ENCODE data around the gene SLC8B1. TPM values are rescaled to one million over a fixed set of nuclear protein-coding genes. Genes with fewer than 3 reads are reported as not detected.

The SLC8B1 gene
- total RNA-seq, 1 donor from 2014 or later: 9.0 TPM

DNA sequence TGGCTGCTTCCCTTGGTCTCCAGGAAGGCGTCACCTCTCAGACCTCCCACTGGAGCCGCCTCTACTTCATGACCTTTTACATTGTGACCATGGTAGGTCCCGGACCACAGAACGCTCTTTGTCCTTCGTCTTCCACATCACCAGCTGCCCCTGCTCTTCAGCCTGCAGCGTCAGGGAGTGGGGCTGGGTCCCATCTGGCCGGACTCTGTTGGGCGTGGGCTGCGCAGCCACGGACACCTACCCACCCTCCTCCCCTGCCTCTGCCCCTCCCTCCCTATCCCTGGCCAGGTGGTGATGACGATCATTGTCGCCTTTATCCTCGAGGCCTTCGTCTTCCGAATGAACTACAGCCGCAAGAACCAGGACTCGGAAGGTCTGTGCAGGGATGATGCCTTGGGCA lies 43.3 kb downstream of the SLC8B1 start:
- TF ChIP-seq, protein P1, sequence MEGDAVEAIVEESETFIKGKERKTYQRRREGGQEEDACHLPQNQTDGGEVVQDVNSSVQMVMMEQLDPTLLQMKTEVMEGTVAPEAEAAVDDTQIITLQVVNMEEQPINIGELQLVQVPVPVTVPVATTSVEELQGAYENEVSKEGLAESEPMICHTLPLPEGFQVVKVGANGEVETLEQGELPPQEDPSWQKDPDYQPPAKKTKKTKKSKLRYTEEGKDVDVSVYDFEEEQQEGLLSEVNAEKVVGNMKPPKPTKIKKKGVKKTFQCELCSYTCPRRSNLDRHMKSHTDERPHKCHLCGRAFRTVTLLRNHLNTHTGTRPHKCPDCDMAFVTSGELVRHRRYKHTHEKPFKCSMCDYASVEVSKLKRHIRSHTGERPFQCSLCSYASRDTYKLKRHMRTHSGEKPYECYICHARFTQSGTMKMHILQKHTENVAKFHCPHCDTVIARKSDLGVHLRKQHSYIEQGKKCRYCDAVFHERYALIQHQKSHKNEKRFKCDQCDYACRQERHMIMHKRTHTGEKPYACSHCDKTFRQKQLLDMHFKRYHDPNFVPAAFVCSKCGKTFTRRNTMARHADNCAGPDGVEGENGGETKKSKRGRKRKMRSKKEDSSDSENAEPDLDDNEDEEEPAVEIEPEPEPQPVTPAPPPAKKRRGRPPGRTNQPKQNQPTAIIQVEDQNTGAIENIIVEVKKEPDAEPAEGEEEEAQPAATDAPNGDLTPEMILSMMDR (IDR thresholded peaks at IDR 0.05; ENCODE audit: insufficient read depth, low read length, severe bottlenecking): no peak
- DNase-seq (ENCODE audit: low read depth): no peak
- Histone ChIP-seq H3K4me3 (ENCODE audit: low read depth, low read length) (no peak overlapping the region), H3K36me3 (ENCODE audit: control insufficient read depth, insufficient read depth, low read length) (peaks cover 30% of the 10 kb centered on the region), H3K27me3 (ENCODE audit: control insufficient read depth, insufficient read depth, low read length) (no peaks in the 10 kb centered on the region)
- FAIRE-seq: no peak

DNA sequence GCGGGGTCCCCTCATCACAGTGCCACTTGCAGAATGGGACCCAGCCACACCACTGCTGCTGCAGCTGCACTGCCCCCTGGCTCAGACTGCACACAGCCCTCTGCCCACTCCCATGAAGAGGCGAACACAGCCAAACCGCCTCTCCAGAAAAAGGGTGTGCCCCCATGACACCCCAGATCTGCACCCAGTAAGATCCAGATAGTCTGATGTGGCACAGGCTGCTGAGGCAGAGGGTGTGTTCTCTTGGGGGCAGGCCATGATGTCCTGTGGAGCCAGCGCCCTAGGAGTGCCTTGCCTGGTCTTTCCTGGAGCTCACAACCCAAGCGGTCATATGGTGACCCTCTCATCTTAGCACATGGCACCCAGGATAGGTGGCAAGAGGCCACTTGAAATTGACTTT lies 44.4 kb downstream of the SLC8B1 start:
- H3K4me3 ChIP-seq (ENCODE audit: low read depth, low read length): no peak overlapping the region
- no peak for FAIRE-seq
- TF ChIP-seq, protein P1 (IDR thresholded peaks at IDR 0.05; ENCODE audit: insufficient read depth, low read length, severe bottlenecking): no peak
- DNase-seq (ENCODE audit: low read depth): no peak
- H3K36me3 ChIP-seq (ENCODE audit: control insufficient read depth, insufficient read depth, low read length): peaks cover 34% of the 10 kb centered on the region
- H3K27me3 ChIP-seq (ENCODE audit: control insufficient read depth, insufficient read depth, low read length): no peaks in the 10 kb centered on the region

DNA sequence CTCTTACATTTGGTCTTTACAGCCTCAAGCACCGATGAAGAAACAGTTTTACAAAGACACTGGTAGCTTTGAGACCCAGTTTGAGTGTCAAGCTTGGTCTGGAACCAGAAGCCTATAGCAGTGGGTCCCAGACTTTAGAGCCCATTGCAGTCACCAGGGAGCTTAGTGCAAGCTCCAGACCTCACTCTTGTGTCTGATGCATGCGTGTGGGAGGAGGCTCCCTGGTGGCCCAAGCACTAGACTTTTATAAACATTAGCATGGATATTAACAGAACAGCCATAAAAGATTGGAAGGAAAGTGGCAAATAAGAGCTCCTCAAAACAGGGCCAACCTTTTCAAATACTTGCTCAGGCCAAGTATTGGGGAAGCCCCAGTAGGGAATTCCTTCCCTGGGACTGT lies 45.5 kb downstream of the SLC8B1 start:
- FAIRE-seq: no peak

DNA sequence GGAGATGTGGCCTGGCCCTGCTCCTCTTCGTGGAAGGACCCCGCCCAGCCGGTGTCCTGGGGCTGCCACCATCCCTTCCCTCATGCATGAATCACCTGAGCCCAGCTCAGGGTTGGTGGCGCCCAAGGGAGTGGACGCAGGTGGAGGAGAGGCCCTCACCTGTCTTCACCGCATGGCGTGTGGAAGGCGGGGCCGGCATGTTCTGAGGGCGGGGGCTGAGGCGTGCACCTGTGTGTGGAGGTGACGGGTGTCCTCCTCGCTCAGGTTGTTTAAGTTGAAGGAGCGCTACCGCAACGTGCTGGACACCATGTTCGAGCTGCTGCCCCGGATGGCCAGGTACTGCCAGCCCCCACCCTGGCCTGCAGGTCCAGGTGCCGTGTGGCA lies 47.0 kb downstream of the SLC8B1 start:
- H3K36me3 ChIP-seq (ENCODE audit: control insufficient read depth, insufficient read depth, low read length): peaks cover 27% of the 10 kb centered on the region
- no peak for DNase-seq (ENCODE audit: low read depth)
- no peaks in the 10 kb centered on the region for H3K27me3 ChIP-seq (ENCODE audit: control insufficient read depth, insufficient read depth, low read length)
- FAIRE-seq: no peak
- H3K4me3 ChIP-seq (ENCODE audit: low read depth, low read length): no peak overlapping the region
- TF ChIP-seq, protein P1 (IDR thresholded peaks at IDR 0.05; ENCODE audit: insufficient read depth, low read length, severe bottlenecking): no peak

More for the DNA sequence above, 45.5 kb downstream of the SLC8B1 start:
- H3K4me3 ChIP-seq (ENCODE audit: low read depth, low read length): no peak overlapping the region
- DNase-seq (ENCODE audit: low read depth): no peak
- TF ChIP-seq, protein P1 (IDR thresholded peaks at IDR 0.05; ENCODE audit: insufficient read depth, low read length, severe bottlenecking): no peak
- no peaks in the 10 kb centered on the region for H3K27me3 ChIP-seq (ENCODE audit: control insufficient read depth, insufficient read depth, low read length)
- peaks cover 33% of the 10 kb centered on the region for H3K36me3 ChIP-seq (ENCODE audit: control insufficient read depth, insufficient read depth, low read length)

DNA sequence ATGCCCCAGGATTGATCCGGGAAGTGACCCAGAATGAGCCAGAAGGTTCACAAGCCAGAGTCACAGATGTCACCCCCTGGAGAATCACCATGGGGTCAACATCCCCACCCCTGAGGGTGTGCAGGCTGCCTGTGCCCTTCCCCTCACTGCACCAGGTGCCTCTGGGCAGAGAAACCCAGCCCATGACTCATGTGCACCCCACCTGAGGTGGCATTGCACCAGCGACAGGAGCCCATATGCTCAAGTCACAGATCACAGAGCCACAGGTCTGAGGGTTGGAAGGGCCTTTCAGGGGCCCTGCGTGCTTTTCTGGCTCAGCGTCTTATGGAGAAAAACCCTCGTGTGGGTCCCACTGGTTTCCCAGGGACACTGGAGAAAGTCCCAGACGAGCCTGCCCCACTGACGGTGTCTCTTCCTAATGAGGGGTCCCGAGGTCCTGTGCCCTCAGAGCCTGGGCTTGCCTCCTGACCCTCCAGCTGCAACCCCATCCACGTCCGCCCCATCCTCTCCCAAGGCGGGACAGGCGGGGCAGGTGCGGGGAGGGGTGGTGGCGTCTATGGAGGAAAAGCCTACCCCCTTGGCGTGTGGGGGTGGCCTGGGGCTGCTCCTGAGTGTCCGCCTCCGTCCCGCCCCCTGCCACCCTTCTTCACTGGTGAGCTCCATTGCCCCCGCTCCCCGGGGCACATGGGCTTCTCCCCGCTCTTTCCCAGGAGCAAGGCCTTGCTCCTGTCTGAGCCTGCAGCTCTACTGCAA lies 47.6 kb downstream of the SLC8B1 start:
- H3K36me3 ChIP-seq (ENCODE audit: control insufficient read depth, insufficient read depth, low read length): peaks cover 25% of the 10 kb centered on the region
- DNase-seq (ENCODE audit: low read depth) (no peak), FAIRE-seq (no peak)
- no peak overlapping the region for H3K4me3 ChIP-seq (ENCODE audit: low read depth, low read length)
- TF ChIP-seq, protein P1 (IDR thresholded peaks at IDR 0.05; ENCODE audit: insufficient read depth, low read length, severe bottlenecking): no peak
- H3K27me3 ChIP-seq (ENCODE audit: control insufficient read depth, insufficient read depth, low read length): no peaks in the 10 kb centered on the region

DNA sequence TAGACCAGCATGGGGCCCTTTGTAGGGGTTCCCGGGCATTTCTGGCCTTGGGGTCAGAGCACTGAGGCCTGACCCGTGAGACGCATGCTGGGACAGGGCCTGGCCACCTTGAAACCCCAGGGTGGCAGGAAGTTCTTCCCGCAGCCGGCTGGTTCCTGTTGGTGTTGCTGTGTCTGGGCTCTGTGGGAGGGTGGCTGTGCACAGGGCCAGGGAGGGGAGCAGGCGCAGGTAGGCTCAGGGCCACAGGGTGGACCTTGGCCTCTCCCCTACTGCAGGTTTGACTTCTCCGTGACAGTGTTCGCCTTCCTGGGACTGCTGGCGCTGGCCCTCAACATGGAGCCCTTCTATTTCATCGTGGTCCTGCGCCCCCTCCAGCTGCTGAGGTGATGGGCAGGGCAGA lies 48.2 kb downstream of the SLC8B1 start:
- FAIRE-seq (no peak), DNase-seq (ENCODE audit: low read depth) (no peak)
- Histone ChIP-seq H3K36me3 (ENCODE audit: control insufficient read depth, insufficient read depth, low read length) (peaks cover 24% of the 10 kb centered on the region), H3K4me3 (ENCODE audit: low read depth, low read length) (no peak overlapping the region), H3K27me3 (ENCODE audit: control insufficient read depth, insufficient read depth, low read length) (no peaks in the 10 kb centered on the region)
- TF ChIP-seq, protein P1 (IDR thresholded peaks at IDR 0.05; ENCODE audit: insufficient read depth, low read length, severe bottlenecking): no peak

All from bronchial epithelial cell (primary cell).